K562 (cell line): ENCODE results near the gene KIF3A. TPM values are rescaled to one million over a fixed set of nuclear protein-coding genes. Genes with fewer than 3 reads are reported as not detected.

Experiments used
- DDX20 ChIP-seq: fragments of 450-650 bp; IDR thresholded peaks from 2 replicates; pipeline ENCODE4 v1.6.1; 2016; ENCODE audit warnings: missing genetic modification characterization, low read depth, mild to moderate bottlenecking, missing compliant biosample characterization, moderate library complexity
- ESRRB ChIP-seq: fragments of 250-450 bp; sonication (Bioruptor Pico); IDR thresholded peaks from 2 replicates; pipeline ENCODE4 v1.5.0; 2020; ENCODE audit warnings: mild to moderate bottlenecking, moderate library complexity, borderline replicate concordance
- ETV1 ChIP-seq: fragments of 450-650 bp; conservative IDR thresholded peaks from 2 replicates; pipeline ENCODE4 v1.6.1; 2016; ENCODE audit warnings: missing genetic modification characterization, control low read depth, low read depth, missing compliant biosample characterization
- HDAC1 ChIP-seq, 2 experiments: fragments of 450-650 bp; IDR thresholded peaks; 2 replicates each; pipeline ENCODE4 v1.6.1; 2016 to 2017; ENCODE audit warnings: inconsistent platforms in 1 of 2, mild to moderate bottlenecking in 1 of 2, moderate library complexity in 1 of 2
- HNRNPUL1 ChIP-seq: fragments of 200-400 bp; formaldehyde crosslinking; IDR thresholded peaks from 2 replicates; pipeline ENCODE4 v1.6.1; 2017; ENCODE audit warnings: low read length
- IRF9 ChIP-seq: fragments of 450-650 bp; IDR thresholded peaks from 2 replicates; pipeline ENCODE4 v1.6.1; 2016; ENCODE audit warnings: missing biosample characterization, missing genetic modification characterization
- KLF16 ChIP-seq: IDR thresholded peaks from 2 replicates; pipeline ENCODE4 v1.6.1; 2016; ENCODE audit warnings: antibody characterized with exemption
- MXI1 ChIP-seq: IDR thresholded peaks from 2 replicates; pipeline ENCODE4 v1.6.1; 2011; ENCODE audit warnings: low read depth, mild to moderate bottlenecking, improper control_type of control experiment, low read length
- NELFE ChIP-seq: IDR thresholded peaks from 2 replicates; pipeline ENCODE4 v1.6.1; 2011; ENCODE audit warnings: mild to moderate bottlenecking; ENCODE audit not compliant: insufficient read depth, insufficient read length
- PHF20 ChIP-seq: fragments of 450-650 bp; IDR thresholded peaks from 2 replicates; pipeline ENCODE4 v1.6.1; 2018; ENCODE audit not compliant: partially characterized antibody
- PRDM10 ChIP-seq: fragments of 450-650 bp; IDR thresholded peaks from 2 replicates; pipeline ENCODE4 v1.6.1; 2018; ENCODE audit not compliant: partially characterized antibody
- RUNX1 ChIP-seq: sonication (generic); IDR thresholded peaks from 2 replicates; pipeline ENCODE4 v1.6.1; 2016; ENCODE audit warnings: antibody characterized with exemption, low read depth
- SLC30A9 ChIP-seq: fragments of 250-450 bp; sonication (Bioruptor Pico); IDR thresholded peaks from 2 replicates; pipeline ENCODE4 v1.8.0; 2022; ENCODE audit warnings: mild to moderate bottlenecking, moderate library complexity
- TBL1XR1 ChIP-seq, 2 experiments: IDR thresholded peaks; 2 replicates each; pipeline ENCODE4 v1.6.1; 2012; ENCODE audit warnings: improper control_type of control experiment in 2 of 2, low read length in 2 of 2, mild to moderate bottlenecking in 1 of 2
- TEAD4 ChIP-seq, 2 experiments: sonication (generic) in 1 of 2; formaldehyde crosslinking in 1 of 2; IDR thresholded peaks; 2 replicates each; pipeline versions ENCODE4 v1.6.1 to v1.8.0; 2012 to 2022; ENCODE audit warnings: borderline replicate concordance in 1 of 2, inconsistent platforms in 1 of 2, low read length in 1 of 2, mild to moderate bottlenecking in 1 of 2, missing genetic modification reagents in 1 of 2
- ZBTB12 ChIP-seq: fragments of 250-450 bp; sonication (Bioruptor Pico); IDR thresholded peaks from 2 replicates; pipeline ENCODE4 v1.4.0; 2020
- ZFP36 ChIP-seq: fragments of 150-350 bp; IDR thresholded peaks from 2 replicates; pipeline ENCODE4 v1.6.1; 2018; ENCODE audit warnings: low read length, low read depth; ENCODE audit not compliant: partially characterized antibody
- ZNF707 ChIP-seq: fragments of 250-450 bp; sonication (Bioruptor Pico); conservative IDR thresholded peaks from 2 replicates; pipeline ENCODE4 v1.8.0; 2022; ENCODE audit warnings: inconsistent platforms, mild to moderate bottlenecking, moderate library complexity
- polyA plus RNA-seq, 8 experiments: library from polyadenylated mRNA; depleted of rRNA in 4 of 8; stranded (reverse) in 5 of 8; unstranded in 3 of 8; fragments of >200 nt; fragmentation: Nextera tagmentation in 2 of 8; fragmentation: Illumina TruSeq in 1 of 8; extraction: Ambion mirVana in 2 of 8; extraction: Trizol in 1 of 8; gene quantifications; 2 replicates each; pipeline versions ENCODE4 v1.2.1 to v1.2.3, GENCODE V29; 2011 to 2014; ENCODE audit warnings: inconsistent platforms in 1 of 8, missing spikeins in 1 of 8
- total RNA-seq, 7 experiments: library from RNA; depleted of rRNA in 6 of 7; stranded (reverse); fragments of >200 nt in 6 of 7; fragmentation: Illumina TruSeq in 2 of 7; extraction: Trizol in 2 of 7; gene quantifications; 2 replicates each; pipeline versions ENCODE4 v1.2.1 to v1.2.3, GENCODE V29; 2011 to 2021; ENCODE audit warnings: low replicate concordance in 1 of 7
- TF ChIP-seq, protein P1 (sequence below): fragments of 250-450 bp; sonication (Bioruptor Pico); IDR thresholded peaks from 2 replicates; pipeline ENCODE4 v1.8.0; 2021; ENCODE audit warnings: borderline replicate concordance, mild to moderate bottlenecking, moderate library complexity; ENCODE audit not compliant: poor library complexity, severe bottlenecking

Gene KIF3A
- total and polyA plus RNA-seq, 9 of the 15 experiments (the other 6 are each of a cell fraction or from before 2014, with no cell fraction given): 1.5 to 7.8 (median 6.0) TPM

- TF ChIP-seq PRDM10: no peak
- no peak for TF ChIP-seq ZFP36
- no peak for TF ChIP-seq KLF16
- TF ChIP-seq TBL1XR1 (IDR thresholded peaks at IDR 0.05; ENCODE audit: low read length in 2 of 2): no peak
- TF ChIP-seq TEAD4 (IDR thresholded peaks at IDR 0.05; ENCODE audit: low read length): no peak
- no peak for TF ChIP-seq TEAD4 (CRISPR knock-in tag; IDR thresholded peaks at IDR 0.05; ENCODE audit: borderline replicate concordance)
- peak; percentile 18; the same call in 1 of the 2 replicates for TF ChIP-seq ETV1 (tag)
- TF ChIP-seq, protein P1, sequence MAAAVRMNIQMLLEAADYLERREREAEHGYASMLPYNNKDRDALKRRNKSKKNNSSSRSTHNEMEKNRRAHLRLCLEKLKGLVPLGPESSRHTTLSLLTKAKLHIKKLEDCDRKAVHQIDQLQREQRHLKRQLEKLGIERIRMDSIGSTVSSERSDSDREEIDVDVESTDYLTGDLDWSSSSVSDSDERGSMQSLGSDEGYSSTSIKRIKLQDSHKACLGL (CRISPR knock-in tag): peak; percentile 15
- TF ChIP-seq PHF20: no peak
- TF ChIP-seq HNRNPUL1: no peak
- TF ChIP-seq RUNX1: no peak
- no peak for TF ChIP-seq ZNF707 (CRISPR knock-in tag)
- no peak for TF ChIP-seq ESRRB (CRISPR knock-in tag)
- no peak for TF ChIP-seq NELFE
- TF ChIP-seq MXI1: no peak
- 0 out of 4 replicates have a peak, but pooled peaks of 1 of the 2 experiments have one; percentile 23 for TF ChIP-seq HDAC1 (IDR thresholded peaks at IDR 0.05)
- no peak for TF ChIP-seq ZBTB12 (CRISPR knock-in tag)
- TF ChIP-seq DDX20 (tag): no peak
- peak; percentile 26; the same call in 1 of the 2 replicates for TF ChIP-seq IRF9 (tag)
- TF ChIP-seq SLC30A9 (CRISPR knock-in tag): no peak
Measured at GRCh38 chr5:132662925-132663770, 74.2 kb downstream of the KIF3A start (continued).
